HEK293T (cell line): ENCODE data around the gene MAP4K4.

ENCODE experiments used
- CTCF ChIA-PET: fragments of 350-600 bp; formaldehyde crosslinking; extraction: SDS; loops from one replicate; lab custom pipeline; 2021; ENCODE audit warnings: antibody characterized with exemption, inconsistent platforms; lab: Yijun Ruan, JAX
- POLR2A ChIA-PET: fragments of 350-600 bp; formaldehyde crosslinking; extraction: SDS; loops from one replicate; lab custom pipeline; 2020; ENCODE audit warnings: antibody characterized with exemption, inconsistent platforms; lab: Yijun Ruan, JAX
- DNase-seq: peaks from one replicate; pipeline ENCODE4 v3.0.0; 2012; ENCODE audit warnings: mixed read lengths; ENCODE audit errors: extremely low spot score
- ARNT ChIP-seq: fragments of 450-650 bp; IDR thresholded peaks from 2 replicates; pipeline ENCODE4 v1.6.1; 2017; ENCODE audit warnings: mild to moderate bottlenecking
- BHLHE40 ChIP-seq: fragments of 450-650 bp; IDR thresholded peaks from 2 replicates; pipeline ENCODE4 v1.6.1; 2016; ENCODE audit warnings: mild to moderate bottlenecking, moderate library complexity, borderline replicate concordance
- CTBP1 ChIP-seq: fragments of 450-650 bp; IDR thresholded peaks from 2 replicates; pipeline ENCODE4 v1.6.1; 2016; ENCODE audit warnings: borderline replicate concordance
- ELF4 ChIP-seq: fragments of 450-650 bp; IDR thresholded peaks from 2 replicates; pipeline ENCODE4 v1.6.1; 2017; ENCODE audit warnings: antibody characterized with exemption
- FOXA1 ChIP-seq: fragments of 450-650 bp; IDR thresholded peaks from 2 replicates; pipeline ENCODE4 v1.6.1; 2016; ENCODE audit warnings: mild to moderate bottlenecking
- FOXK2 ChIP-seq: fragments of 450-650 bp; IDR thresholded peaks from 2 replicates; pipeline ENCODE4 v1.6.1; 2016; ENCODE audit warnings: mild to moderate bottlenecking
- FOXM1 ChIP-seq: fragments of 450-650 bp; IDR thresholded peaks from 2 replicates; pipeline ENCODE4 v1.6.1; 2017; ENCODE audit warnings: mild to moderate bottlenecking, borderline replicate concordance
- HDGF ChIP-seq: fragments of 450-650 bp; IDR thresholded peaks from 2 replicates; pipeline ENCODE4 v1.6.1; 2017; ENCODE audit warnings: antibody characterized with exemption, borderline replicate concordance
- L3MBTL2 ChIP-seq: fragments of 450-650 bp; conservative IDR thresholded peaks from 2 replicates; pipeline ENCODE4 v1.6.1; 2016; ENCODE audit warnings: mild to moderate bottlenecking
- LEF1 ChIP-seq: fragments of 450-650 bp; IDR thresholded peaks from 2 replicates; pipeline ENCODE4 v1.6.1; 2017; ENCODE audit warnings: mild to moderate bottlenecking, borderline replicate concordance
- NFRKB ChIP-seq: fragments of 450-650 bp; IDR thresholded peaks from 2 replicates; pipeline ENCODE4 v1.6.1; 2016; ENCODE audit warnings: mild to moderate bottlenecking, moderate library complexity
- SP1 ChIP-seq: fragments of 450-650 bp; IDR thresholded peaks from 2 replicates; pipeline ENCODE4 v1.6.1; 2017
- SUZ12 ChIP-seq: fragments of 450-650 bp; IDR thresholded peaks from 2 replicates; pipeline ENCODE4 v1.6.1; 2016; ENCODE audit warnings: mild to moderate bottlenecking
- TARDBP ChIP-seq: fragments of 450-650 bp; IDR thresholded peaks from 2 replicates; pipeline ENCODE4 v1.6.1; 2016
- ZNF384 ChIP-seq: fragments of 450-650 bp; IDR thresholded peaks from 2 replicates; pipeline ENCODE4 v1.6.1; 2016
- TF ChIP-seq, protein P1 (sequence below): fragments of 450-650 bp; IDR thresholded peaks from 2 replicates; pipeline ENCODE4 v1.6.1; 2016

The MAP4K4 gene

DNA sequence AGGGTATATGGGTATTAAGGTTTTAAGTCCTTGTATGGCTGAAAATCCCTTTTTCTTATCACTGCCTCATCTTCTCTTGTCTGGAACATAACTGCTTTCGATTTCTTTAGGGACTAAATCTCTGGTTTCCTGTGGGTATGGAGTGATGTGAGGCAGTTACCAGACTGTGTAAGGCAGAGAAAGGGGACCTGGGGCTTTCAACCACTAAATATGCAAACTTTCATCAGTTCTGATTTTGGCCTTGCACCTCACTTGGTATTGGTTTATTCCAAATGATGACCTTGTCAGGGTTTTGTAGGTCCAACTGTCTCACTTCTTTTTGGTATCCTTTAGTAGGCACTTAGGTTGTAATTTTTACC is 9.3 kb downstream of the MAP4K4 start:
- TF ChIP-seq FOXA1 (no peak), ELF4 (no peak), HDGF (no peak), ARNT (no peak), BHLHE40 (no peak), LEF1 (no peak), FOXK2 (no peak), L3MBTL2 (no peak), SUZ12 (no peak), SP1 (no peak)
- TF ChIP-seq, protein P1, sequence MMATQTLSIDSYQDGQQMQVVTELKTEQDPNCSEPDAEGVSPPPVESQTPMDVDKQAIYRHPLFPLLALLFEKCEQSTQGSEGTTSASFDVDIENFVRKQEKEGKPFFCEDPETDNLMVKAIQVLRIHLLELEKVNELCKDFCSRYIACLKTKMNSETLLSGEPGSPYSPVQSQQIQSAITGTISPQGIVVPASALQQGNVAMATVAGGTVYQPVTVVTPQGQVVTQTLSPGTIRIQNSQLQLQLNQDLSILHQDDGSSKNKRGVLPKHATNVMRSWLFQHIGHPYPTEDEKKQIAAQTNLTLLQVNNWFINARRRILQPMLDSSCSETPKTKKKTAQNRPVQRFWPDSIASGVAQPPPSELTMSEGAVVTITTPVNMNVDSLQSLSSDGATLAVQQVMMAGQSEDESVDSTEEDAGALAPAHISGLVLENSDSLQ = no peak
- POLR2A ChIA-PET = no interaction called here
- CTCF ChIA-PET = interaction anchor here (0.7 kb wide), 1 partner anchor 35 kb away, joined by 3 read pairs; no protein-coding TSS in a partner anchor
- no peak for DNase-seq

DNA sequence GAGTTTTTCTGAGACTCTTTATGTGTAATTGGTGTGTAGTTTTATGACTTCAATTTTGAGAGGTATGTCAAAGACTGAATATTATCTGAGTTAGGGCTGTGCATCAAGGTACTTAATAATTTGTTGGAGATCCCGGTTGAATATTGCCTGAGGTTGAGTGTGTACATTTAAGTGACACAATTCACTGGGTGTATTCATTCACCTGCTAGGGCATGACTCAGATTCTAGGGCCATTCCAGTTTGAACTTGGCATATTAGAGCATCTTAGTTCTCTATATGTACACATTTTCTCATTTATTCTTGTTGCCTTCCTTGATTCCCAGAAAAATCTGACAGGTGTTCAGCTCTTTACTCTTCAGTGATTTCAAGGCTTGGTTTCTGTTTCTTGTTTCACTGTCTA is 12.5 kb downstream of the MAP4K4 start:
- CTCF ChIA-PET = interaction anchor here (1.0 to 2.4 kb wide), 3 partner anchors 11 to 122 kb away, joined by 3 to 6 read pairs (median 3); no protein-coding TSS in a partner anchor
- POLR2A ChIA-PET = interaction anchor here (1.6 to 1.8 kb wide), 2 partner anchors 11 to 13 kb away, joined by 5 to 6 read pairs; partner anchors contain the start of gene MAP4K4
- TF ChIP-seq ZNF384 (no peak), FOXA1 (no peak), FOXM1 (no peak), ARNT (no peak), LEF1 (no peak), ELF4 (no peak), HDGF (no peak), L3MBTL2 (no peak), BHLHE40 (no peak), TARDBP (no peak), SUZ12 (no peak), FOXK2 (no peak)
- no peak for DNase-seq

DNA sequence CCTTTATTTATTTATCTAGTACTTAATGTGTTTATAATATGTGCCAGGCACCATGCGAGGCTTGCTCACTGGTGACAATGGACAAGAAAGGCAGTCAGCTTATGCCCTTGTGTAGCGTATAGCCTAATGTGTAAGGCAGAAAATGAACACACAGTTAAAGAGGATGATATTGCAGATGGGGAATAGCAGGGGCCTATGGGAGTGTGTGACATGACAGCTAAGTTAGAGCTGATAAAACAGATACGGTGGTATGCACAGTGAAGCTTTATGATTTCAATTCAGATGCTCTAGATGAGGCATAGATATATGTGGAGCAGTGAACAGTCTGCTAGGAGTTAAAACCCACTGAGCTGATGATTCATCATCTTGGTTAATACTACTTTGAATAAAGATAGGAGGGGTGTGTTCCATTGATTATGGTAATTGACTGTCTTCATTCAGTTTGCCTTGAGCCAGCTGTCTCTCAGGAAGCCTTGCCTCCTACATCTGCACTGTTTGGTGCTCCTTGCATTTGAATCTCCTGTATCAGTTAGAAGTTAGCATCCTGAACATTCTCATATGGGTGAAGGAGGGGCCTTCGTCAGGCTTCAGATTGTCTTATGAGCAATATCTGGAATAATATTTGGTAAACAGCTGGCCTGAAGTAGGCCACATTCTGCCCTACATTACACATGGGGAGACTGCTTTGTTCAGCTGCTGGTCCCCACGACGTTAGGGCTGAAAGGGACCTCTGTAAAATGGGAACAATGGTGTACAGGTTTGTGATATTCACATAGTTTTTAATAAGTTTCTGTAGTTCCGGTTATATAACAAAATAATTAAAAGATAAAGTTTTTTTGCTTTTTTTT is 13.2 kb downstream of the MAP4K4 start:
- no peak for DNase-seq
- ChIA-PET CTCF (interaction anchor here (1.0 to 2.4 kb wide), 3 partner anchors 11 to 121 kb away, joined by 3 to 6 read pairs (median 3); no protein-coding TSS in a partner anchor), POLR2A (interaction anchor here (1.6 to 1.8 kb wide), 2 partner anchors 12 to 13 kb away, joined by 5 to 6 read pairs; partner anchors contain the start of gene MAP4K4)
- no peak for TF ChIP-seq CTBP1
- no peak for TF ChIP-seq FOXA1
- no peak for TF ChIP-seq FOXK2
- TF ChIP-seq SUZ12 = no peak
- TF ChIP-seq, protein P1 = no peak

DNA sequence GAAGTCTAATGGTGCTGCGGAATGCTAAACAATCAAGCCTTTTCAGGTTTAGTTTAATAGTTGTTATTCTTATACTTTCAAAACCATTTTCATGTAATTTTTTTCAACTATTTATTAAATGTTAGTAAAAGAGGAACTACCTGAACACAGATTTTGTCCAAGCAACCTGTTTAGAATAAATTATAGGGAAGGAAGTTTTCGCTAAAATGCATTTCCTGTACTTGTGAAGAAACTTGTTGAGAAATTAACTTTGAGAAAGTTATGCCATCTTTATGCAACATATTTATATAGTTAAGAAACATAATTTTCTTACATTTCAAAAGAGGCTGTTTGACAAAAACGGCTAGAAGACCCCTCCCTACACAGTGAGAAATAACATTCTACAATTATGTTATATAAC is 16.6 kb downstream of the MAP4K4 start:
- no peak for TF ChIP-seq SP1
- no peak for TF ChIP-seq BHLHE40
- TF ChIP-seq NFRKB = no peak
- no peak for TF ChIP-seq TARDBP
- CTCF ChIA-PET = no interaction called here
- POLR2A ChIA-PET = no interaction called here
- no peak for DNase-seq

DNA sequence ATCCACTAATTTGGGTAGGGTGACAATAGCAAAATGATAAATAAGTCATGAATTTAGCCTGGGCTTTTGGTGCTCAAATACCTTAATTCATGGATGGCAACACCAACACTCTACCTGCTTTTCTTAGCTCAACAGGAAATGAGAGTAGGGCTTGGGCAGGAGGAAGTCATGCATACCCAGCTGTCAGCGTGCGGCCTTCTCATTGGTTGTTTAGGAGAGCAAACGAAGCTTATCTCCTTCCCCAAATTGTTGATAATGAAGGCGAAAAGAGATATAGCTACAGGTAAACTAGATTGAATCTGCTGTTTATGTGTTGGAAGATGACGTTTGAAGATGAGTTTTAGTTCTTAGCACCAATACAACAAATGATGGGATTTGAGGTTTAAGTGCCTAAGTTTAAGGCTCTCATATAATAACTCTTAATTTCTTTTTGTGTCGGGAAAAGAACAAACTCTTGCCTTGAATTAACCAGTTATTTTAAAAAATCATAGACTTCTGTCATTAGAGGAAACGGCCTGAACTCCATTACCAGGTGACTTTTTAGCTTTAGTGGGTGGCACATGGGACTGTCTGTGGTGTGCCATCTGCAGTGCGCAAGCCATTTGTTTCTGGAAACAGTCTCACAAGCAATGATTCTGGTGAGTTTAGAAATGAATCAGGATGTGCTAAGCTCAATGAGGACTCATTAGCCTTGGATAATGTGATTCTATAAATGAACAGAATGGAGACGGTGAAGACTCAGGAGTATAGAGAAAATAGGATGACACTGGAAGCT is 19.8 kb downstream of the MAP4K4 start:
- CTCF ChIA-PET = interaction anchor here (1.6 kb wide), 1 partner anchor 9 kb away, joined by 4 read pairs; no protein-coding TSS in a partner anchor
- no peak for TF ChIP-seq HDGF
- TF ChIP-seq SP1 = no peak
- no peak for TF ChIP-seq NFRKB
- no peak for TF ChIP-seq LEF1
- no peak for TF ChIP-seq CTBP1
- TF ChIP-seq FOXK2 = no peak
- TF ChIP-seq ELF4 = no peak
- TF ChIP-seq, protein P1 = no peak
- TF ChIP-seq L3MBTL2 = no peak
- TF ChIP-seq ARNT = no peak
- no peak for TF ChIP-seq FOXM1
- TF ChIP-seq FOXA1 = no peak
- no peak for TF ChIP-seq BHLHE40
- TF ChIP-seq TARDBP = no peak
- no peak for TF ChIP-seq SUZ12
- TF ChIP-seq ZNF384 = no peak
- POLR2A ChIA-PET = interaction anchor here (0.8 kb wide), 1 partner anchor 19 kb away, joined by 3 read pairs; no protein-coding TSS in a partner anchor
- no peak for DNase-seq
